Lower leg skin (tissue), 3 donors: Measurements from ENCODE around the gene DEPDC1.

Source experiments
- CTCF ChIP-seq, 3 donors: fragments of 450-650 bp; IDR thresholded peaks; one replicate each; pipeline ENCODE4 v1.5.1; 2016; ENCODE audit warnings: antibody characterized with exemption in 3 of 3, mild to moderate bottlenecking in 3 of 3, moderate library complexity in 2 of 3
- POLR2A ChIP-seq, 2 donors: fragments of 450-650 bp; IDR thresholded peaks; one replicate each; pipeline ENCODE4 v1.6.1; 2016 to 2017; ENCODE audit warnings: antibody characterized with exemption in 2 of 2, mild to moderate bottlenecking in 1 of 2, moderate library complexity in 1 of 2

GRCh38 chr1:68503085-68503484, 6.2 kb upstream of the DEPDC1 start:
- TF ChIP-seq CTCF (IDR thresholded peaks at IDR 0.05): no peak
- no peak for TF ChIP-seq POLR2A (IDR thresholded peaks at IDR 0.05)
